HG02678 (cell line): ENCODE results near the gene MMP28.

Experiments used
- ATAC-seq: cut with Tn5 transposase; IDR thresholded peaks from one replicate; pipeline ENCODE4 v1.9.1; 2021; ENCODE audit warnings: mild to moderate bottlenecking, moderate library complexity; ENCODE audit not compliant: unreplicated experiment

MMP28 gene

GRCh38 chr17:35745246-35745645, 50.2 kb downstream of the MMP28 start:
- no peak for ATAC-seq

- no peak for ATAC-seq
Measured at GRCh38 chr17:35744830-35745229, 50.6 kb downstream of the MMP28 start.

DNA sequence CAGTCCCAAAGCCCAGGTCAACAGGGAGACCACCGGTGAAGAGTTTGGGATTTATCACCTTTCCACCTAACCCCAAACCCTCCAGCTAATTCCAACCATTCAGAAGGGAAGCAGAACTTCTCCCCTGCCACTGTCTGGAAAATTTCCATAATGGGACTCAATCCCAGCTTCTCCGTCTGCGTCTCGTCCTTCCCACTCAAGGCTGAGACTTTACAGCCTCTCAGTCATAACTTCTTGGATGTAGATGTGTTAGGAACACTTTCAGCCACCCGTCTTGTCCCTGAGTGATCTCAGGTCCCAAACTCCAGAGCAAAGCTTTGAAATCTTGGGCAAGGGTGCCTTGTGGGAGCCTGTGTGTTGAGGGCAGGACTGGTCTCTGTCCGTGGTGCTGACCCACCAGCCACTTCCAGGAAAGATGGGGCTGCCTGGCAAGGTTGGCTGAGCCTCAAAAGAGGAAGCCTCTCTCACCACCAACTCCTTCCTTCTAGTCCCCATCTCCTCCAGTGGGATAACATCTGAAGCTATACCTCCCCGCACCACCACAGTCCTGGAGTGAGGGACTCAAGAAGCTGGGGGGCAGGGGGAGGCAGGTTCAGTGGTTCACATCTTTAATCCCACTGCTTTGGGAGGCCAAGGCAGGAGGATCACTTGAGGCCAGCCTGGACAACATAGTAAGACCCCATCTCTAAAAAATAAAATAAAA, 51.7 kb downstream of the MMP28 start:
- ATAC-seq: no peak

GRCh38 chr17:35742896-35743477, 52.5 kb downstream of the MMP28 start:
- no peak for ATAC-seq

DNA sequence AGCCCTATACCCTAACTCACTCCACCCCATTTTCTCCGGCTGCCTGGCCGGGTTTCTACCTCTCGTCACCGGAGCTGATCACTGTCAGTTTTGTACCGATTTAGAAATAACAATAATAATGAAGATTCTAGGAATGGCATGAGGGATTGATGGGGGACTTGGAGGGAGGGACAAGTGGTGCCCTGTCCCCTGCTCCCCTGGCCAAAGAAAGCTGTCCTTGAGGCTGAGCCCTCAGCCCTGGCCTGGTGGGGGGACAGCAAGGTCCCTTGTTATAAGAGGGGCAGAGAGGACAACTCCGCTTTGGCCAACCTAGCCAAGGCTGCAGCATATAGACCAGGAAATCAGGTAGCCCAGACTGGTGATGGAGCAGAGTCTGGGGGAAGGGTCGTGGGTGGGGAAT, 52.9 kb downstream of the MMP28 start:
- no peak for ATAC-seq

- ATAC-seq: no peak
Measured at GRCh38 chr17:35740997-35741931, 54.2 kb downstream of the MMP28 start.

- no peak for ATAC-seq
Measured at GRCh38 chr17:35740216-35740615, 55.2 kb downstream of the MMP28 start.

DNA sequence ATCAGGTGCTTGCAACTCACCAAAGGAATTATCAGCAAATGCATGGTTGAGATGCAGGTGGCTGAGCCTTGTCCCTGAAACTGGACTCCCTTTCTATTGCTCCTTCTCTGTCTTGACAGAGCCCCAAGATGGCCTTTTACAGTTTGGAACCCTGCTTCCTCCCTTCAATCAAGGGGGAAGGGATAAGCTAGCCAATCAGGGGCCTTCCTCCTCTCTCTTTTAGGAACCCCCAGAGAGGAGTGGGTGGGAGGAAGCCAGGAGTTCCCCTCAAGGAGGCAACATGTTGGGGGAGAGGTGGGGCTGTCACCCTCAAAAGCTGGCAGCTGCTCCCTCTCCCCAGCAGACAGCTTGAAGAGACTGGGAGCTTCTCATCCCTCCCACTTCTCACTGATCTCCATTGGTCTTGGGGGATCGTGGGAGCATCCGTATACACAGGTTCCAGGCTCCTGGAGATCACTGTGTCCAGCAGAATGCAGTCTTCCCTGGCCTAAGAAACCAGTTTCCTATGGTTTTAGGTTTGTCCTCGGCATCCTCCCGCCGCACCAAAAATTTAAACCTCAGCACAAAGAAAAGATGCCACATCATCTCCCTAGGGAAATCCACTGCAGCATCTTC, 56.8 kb downstream of the MMP28 start:
- ATAC-seq: no peak

GRCh38 chr17:35736236-35736635, 59.2 kb downstream of the MMP28 start:
- no peak for ATAC-seq

GRCh38 chr17:35735036-35735805, 60.2 kb downstream of the MMP28 start:
- no peak for ATAC-seq

GRCh38 chr17:35734396-35734795, 61.0 kb downstream of the MMP28 start:
- ATAC-seq: no peak

- ATAC-seq: no peak
Measured at GRCh38 chr17:35733366-35733765, 62.1 kb downstream of the MMP28 start.

DNA sequence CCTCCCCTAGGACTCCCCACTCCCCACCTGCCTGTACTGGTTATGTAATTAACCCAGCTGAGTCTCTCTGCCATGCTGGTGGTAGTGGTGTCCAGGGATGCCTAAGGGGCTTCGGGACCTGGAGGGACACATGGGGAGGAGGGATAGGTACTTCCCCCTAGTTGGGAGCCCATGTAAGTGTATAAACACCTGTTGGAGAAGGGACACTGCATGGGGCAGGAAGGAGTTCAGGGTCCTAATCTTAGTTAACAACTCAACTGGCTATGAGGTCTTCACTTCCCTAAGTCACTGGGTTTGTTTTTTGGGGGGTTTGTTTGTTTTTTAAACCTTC, 62.7 kb downstream of the MMP28 start:
- ATAC-seq: no peak

DNA sequence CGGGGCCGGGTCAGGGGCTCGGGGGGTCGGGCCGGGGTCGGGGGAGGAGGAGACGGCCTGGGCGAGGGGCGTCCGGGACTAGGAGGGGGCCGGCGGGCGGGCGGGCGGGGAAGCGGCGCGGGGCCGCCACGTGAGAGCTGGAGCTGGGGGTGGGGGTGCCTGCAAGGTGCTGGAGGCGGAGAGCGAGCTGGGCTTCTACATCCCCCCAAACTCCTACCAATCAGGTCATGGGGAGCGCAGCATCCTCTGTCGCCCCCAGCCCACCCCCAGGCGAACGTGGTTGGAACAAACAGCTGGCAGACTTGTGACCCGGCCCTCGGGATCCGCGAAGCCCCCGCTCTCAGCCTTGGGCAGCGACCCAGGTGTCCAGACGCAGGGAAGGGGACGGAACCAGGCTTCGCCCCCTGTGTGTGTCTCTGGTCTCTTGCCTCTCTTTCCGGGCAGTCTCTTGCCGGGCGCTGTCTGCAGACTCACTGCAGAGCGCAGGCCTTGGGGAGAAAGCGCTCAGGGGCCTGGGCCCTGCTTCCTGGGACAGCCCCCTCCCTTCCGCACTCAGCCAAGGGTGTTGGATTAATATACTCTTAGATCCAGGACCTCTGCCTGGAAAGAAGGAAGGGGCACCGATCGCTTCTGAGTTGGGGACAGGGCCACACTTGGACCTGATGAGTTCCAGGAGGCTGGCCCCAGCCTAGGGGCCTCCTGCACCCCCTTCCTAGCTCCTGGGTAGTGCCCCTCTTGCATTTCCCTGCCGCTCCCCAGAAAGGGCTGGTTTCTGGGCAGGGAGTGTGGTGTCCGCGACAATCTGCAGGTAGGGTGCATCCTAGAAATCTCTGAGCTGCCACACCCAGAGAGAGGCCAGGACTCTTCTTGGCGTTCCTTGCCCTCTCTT, 63.3 kb downstream of the MMP28 start:
- no peak for ATAC-seq

DNA sequence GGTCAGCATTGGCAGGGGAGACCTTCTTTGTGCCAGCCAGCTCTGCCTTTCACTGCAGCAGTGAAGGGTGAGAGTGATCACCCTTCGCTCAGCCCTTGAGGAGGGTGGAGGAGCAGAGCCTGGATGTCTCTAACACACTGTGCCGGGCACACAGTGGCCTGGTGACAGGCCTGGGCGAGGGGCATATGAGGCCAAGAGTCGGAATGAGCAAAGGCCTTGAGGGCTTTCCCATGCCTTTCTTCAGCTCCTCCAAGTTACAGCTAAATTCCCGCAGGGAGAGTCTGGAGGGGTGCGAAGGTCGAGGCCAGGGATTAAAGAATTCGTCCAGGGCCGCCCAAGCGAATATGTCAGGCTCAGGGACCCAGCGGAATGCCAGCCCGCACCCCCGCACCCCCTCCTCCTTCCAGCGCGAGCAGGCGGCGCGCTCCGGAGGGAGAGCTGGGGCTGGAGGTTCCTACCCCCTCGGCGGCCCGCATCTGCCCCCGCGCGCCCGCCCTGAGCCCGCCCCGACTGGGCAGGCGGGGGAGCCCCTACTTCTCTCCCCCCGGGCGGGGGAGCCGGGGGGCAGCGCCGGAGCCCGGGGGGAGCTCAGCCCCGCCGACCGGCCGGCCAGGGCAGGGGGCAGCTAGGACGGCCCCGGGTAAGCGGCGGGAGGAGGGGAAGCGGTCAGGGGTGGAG, 64.1 kb downstream of the MMP28 start, which contains the start of gene RASL10B:
RASL10B (plus strand) TSS at position 401 of the 678 bp plus-strand sequence. CDS start 3,546 bp downstream, outside the sequence.
- ATAC-seq: no peak

GRCh38 chr17:35730400-35731005, 64.9 kb downstream of the MMP28 start:
- ATAC-seq: no peak

DNA sequence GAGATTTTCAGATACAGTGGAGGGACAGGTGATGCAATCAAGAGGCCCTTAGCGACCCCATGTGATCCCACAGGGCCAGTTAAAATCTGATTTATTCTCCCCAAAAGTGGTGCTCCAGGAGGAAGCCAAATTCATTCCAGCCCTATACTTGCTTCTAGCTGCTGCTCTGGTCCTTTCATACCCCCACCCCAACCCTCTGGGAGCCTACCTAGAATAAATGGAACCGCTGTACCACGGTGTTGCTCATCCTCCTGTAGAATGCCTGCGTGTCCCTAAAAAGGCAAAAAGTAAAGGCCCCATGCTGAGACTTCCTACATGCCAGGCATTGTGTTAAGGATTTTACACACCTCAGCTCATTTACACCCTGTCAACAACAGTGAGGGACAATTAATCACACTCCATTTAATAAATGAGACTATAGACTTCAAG, 66.0 kb downstream of the MMP28 start:
- no peak for ATAC-seq

DNA sequence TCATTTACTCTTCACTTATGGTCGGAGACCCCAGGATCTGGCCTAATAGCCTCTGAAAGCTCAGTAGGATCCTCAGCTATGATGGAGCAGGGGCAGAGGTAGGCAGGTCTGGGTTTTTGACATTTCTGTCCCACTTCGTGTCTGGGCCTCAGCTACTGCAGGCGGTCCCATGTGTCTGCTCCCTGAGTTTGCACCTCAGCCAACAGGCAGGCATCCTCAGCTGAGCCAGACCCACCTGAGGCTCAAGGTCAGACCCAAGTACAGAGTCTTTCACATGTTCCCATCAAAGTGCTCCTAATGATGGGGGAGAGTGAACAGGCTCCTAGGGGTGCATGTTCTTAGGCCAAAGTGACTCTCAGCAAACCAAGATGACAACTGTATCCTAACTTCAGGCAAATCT, 66.9 kb downstream of the MMP28 start:
- ATAC-seq: no peak

- no peak for ATAC-seq
Measured at GRCh38 chr17:35727635-35728034, 67.8 kb downstream of the MMP28 start.
